Activated CD4-positive, alpha-beta T cell treated with anti-CD3 and anti-CD28 coated beads for 36 hours (primary cell): ENCODE data around the gene TNFAIP6. TPM values are rescaled to one million over a fixed set of nuclear protein-coding genes. Genes with fewer than 3 reads are reported as not detected.
"Not testable (repeated sequence)": the region's sequence is repeated elsewhere in the genome, so short reads cannot be mapped to it uniquely, and the experiment has no call there.

Experiments
- ATAC-seq: fragments of 200-7000 bp; cut with Tn5 transposase; one replicate; pipeline ENCODE4 v1.10.0; 2021; ENCODE audit warnings: mild to moderate bottlenecking, moderate library complexity
- CTCF ChIA-PET: fragments of 350-600 bp; sonication (Branson Sonifier 250); formaldehyde crosslinking; loops from one replicate; lab custom pipeline; 2021; ENCODE audit warnings: antibody characterized with exemption; lab: Charles Lee
- POLR2A ChIA-PET: fragments of 350-600 bp; sonication (Branson Sonifier 250); formaldehyde crosslinking; loops from one replicate; lab custom pipeline; 2021; ENCODE audit warnings: antibody characterized with exemption, inconsistent platforms; lab: Charles Lee
- DNase-seq: peaks from one replicate; pipeline ENCODE4 v3.0.0-alpha.2; 2020
- H3K27ac Mint-ChIP-seq: one replicate; pipeline ENCODE4 v1.8.0; 2021; ENCODE audit warnings: mixed read lengths
- H3K27me3 Mint-ChIP-seq: one replicate; pipeline ENCODE4 v1.8.0; 2021; ENCODE audit warnings: mixed read lengths
- H3K36me3 Mint-ChIP-seq: one replicate; pipeline ENCODE4 v1.8.0; 2021; ENCODE audit warnings: low read depth, mixed read lengths
- H3K4me1 Mint-ChIP-seq: one replicate; pipeline ENCODE4 v1.8.0; 2021; ENCODE audit warnings: mixed read lengths
- H3K4me3 Mint-ChIP-seq: one replicate; pipeline ENCODE4 v1.8.0; 2021; ENCODE audit warnings: mild to moderate bottlenecking, moderate library complexity, mixed read lengths
- H3K9me3 Mint-ChIP-seq: one replicate; pipeline ENCODE4 v1.8.0; 2021; ENCODE audit warnings: low read depth, mixed read lengths
- intact Hi-C, 2 experiments: fragments of 100-400 bp; cut with DNase I in 1 of 2; cut with micrococcal nuclease in 1 of 2; formaldehyde crosslinking; loops; one replicate each; pipeline versions ENCODE4 v1.14.2 to v1.15.1; 2022 to 2024; cut with DNase I, micrococcal nuclease
- total RNA-seq, 2 experiments: library from RNA; stranded (reverse); gene quantifications; one replicate each; pipeline ENCODE4 v1.2.3, GENCODE V29; 2021

The TNFAIP6 gene
- total RNA-seq, 2 experiments from 2014 or later: not detected

- Mint-ChIP-seq H3K4me3 (no peak overlapping the region), H3K9me3 (peaks cover 14% of the 10 kb centered on the region), H3K4me1 (no peaks in the 10 kb centered on the region), H3K36me3 (peaks cover 3% of the 10 kb centered on the region), H3K27ac (no peak overlapping the region), H3K27me3 (peaks cover 6% of the 10 kb centered on the region)
- POLR2A ChIA-PET: no interaction called here
- CTCF ChIA-PET: interaction anchor here (0.6 kb wide), 1 partner anchor 115 kb away, joined by 3 read pairs; no protein-coding TSS in a partner anchor
- ATAC-seq: no peak
- intact Hi-C loops: no loop called here
- no peak for DNase-seq
These were observed 14.3 kb upstream of the TNFAIP6 start for GRCh38 chr2:151343073-151343472.

GRCh38 chr2:151344191-151344590, 13.2 kb upstream of the TNFAIP6 start:
- ATAC-seq, DNase-seq, H3K4me1 Mint-ChIP-seq, H3K27me3 Mint-ChIP-seq, H3K4me3 Mint-ChIP-seq, POLR2A ChIA-PET, intact Hi-C loops, H3K27ac Mint-ChIP-seq, H3K36me3 Mint-ChIP-seq: not testable (repeated sequence)
- CTCF ChIA-PET: interaction anchor here (0.7 kb wide), 1 partner anchor 93 kb away, joined by 4 read pairs; no protein-coding TSS in a partner anchor
- H3K9me3 Mint-ChIP-seq: peaks cover 14% of the 10 kb centered on the region

- no peak overlapping the region for H3K27ac Mint-ChIP-seq
- peaks cover 14% of the 10 kb centered on the region for H3K9me3 Mint-ChIP-seq
- H3K4me1 Mint-ChIP-seq: no peaks in the 10 kb centered on the region
- DNase-seq (no peak), ATAC-seq (no peak)
- CTCF ChIA-PET: no interaction called here
- intact Hi-C loops: no loop called here
- peaks cover 3% of the 10 kb centered on the region for H3K36me3 Mint-ChIP-seq
- POLR2A ChIA-PET: no interaction called here
- H3K27me3 Mint-ChIP-seq: peaks cover 6% of the 10 kb centered on the region
- H3K4me3 Mint-ChIP-seq: no peak overlapping the region
These were observed 12.5 kb upstream of the TNFAIP6 start for GRCh38 chr2:151344906-151345305.

GRCh38 chr2:151347294-151347693, 10.1 kb upstream of the TNFAIP6 start:
- no peaks in the 10 kb centered on the region for H3K4me1 Mint-ChIP-seq
- H3K36me3 Mint-ChIP-seq: peaks cover 3% of the 10 kb centered on the region
- no peak overlapping the region for H3K4me3 Mint-ChIP-seq
- H3K27me3 Mint-ChIP-seq: no peaks in the 10 kb centered on the region
- no peak overlapping the region for H3K27ac Mint-ChIP-seq
- ATAC-seq: no peak
- ChIA-PET CTCF (interaction anchor here (0.7 to 0.9 kb wide), 2 partner anchors 23 to 108 kb away, joined by 3 read pairs; no protein-coding TSS in a partner anchor), POLR2A (no interaction called here)
- intact Hi-C loops: no loop called here
- no peak for DNase-seq
- H3K9me3 Mint-ChIP-seq: peaks cover 5% of the 10 kb centered on the region

GRCh38 chr2:151347906-151348305, 9.5 kb upstream of the TNFAIP6 start:
- intact Hi-C loops: no loop called here
- DNase-seq (no peak), ATAC-seq (no peak)
- Mint-ChIP-seq H3K4me1 (no peaks in the 10 kb centered on the region), H3K9me3 (peaks cover 5% of the 10 kb centered on the region), H3K27me3 (no peaks in the 10 kb centered on the region), H3K4me3 (no peak overlapping the region), H3K27ac (no peak overlapping the region), H3K36me3 (peaks cover 3% of the 10 kb centered on the region)
- ChIA-PET CTCF (interaction anchor here (0.7 to 0.9 kb wide), 2 partner anchors 23 to 109 kb away, joined by 3 read pairs; no protein-coding TSS in a partner anchor), POLR2A (no interaction called here)

- no peak for DNase-seq
- CTCF ChIA-PET: interaction anchor here (0.6 kb wide), 1 partner anchor 31 kb away, joined by 3 read pairs; no protein-coding TSS in a partner anchor
- Mint-ChIP-seq H3K27ac (no peak overlapping the region), H3K4me3 (no peak overlapping the region), H3K36me3 (no peaks in the 10 kb centered on the region), H3K9me3 (no peaks in the 10 kb centered on the region), H3K27me3 (no peaks in the 10 kb centered on the region), H3K4me1 (no peaks in the 10 kb centered on the region)
- ATAC-seq: no peak
- POLR2A ChIA-PET: no interaction called here
- intact Hi-C loops: no loop called here
These were observed 6.7 kb upstream of the TNFAIP6 start for GRCh38 chr2:151350579-151351195.

GRCh38 chr2:151353995-151354394, 3.4 kb upstream of the TNFAIP6 start:
- no peaks in the 10 kb centered on the region for H3K36me3 Mint-ChIP-seq
- intact Hi-C loops: no loop called here
- no peaks in the 10 kb centered on the region for H3K27me3 Mint-ChIP-seq
- ATAC-seq: no peak
- CTCF ChIA-PET: interaction anchor here (0.5 to 0.6 kb wide), 2 partner anchors 146 to 211 kb away, joined by 3 read pairs; no protein-coding TSS in a partner anchor
- H3K27ac Mint-ChIP-seq: no peak overlapping the region
- H3K4me3 Mint-ChIP-seq: no peak overlapping the region
- POLR2A ChIA-PET: no interaction called here
- DNase-seq: no peak
- H3K4me1 Mint-ChIP-seq: no peaks in the 10 kb centered on the region
- H3K9me3 Mint-ChIP-seq: no peaks in the 10 kb centered on the region

- H3K4me1 Mint-ChIP-seq: no peaks in the 10 kb centered on the region
- no peaks in the 10 kb centered on the region for H3K36me3 Mint-ChIP-seq
- H3K27me3 Mint-ChIP-seq: no peaks in the 10 kb centered on the region
- intact Hi-C loops: no loop called here
- no peaks in the 10 kb centered on the region for H3K9me3 Mint-ChIP-seq
- no peak overlapping the region for H3K4me3 Mint-ChIP-seq
- no peak for DNase-seq
- no peak overlapping the region for H3K27ac Mint-ChIP-seq
- POLR2A ChIA-PET: no interaction called here
- ATAC-seq: no peak
- CTCF ChIA-PET: interaction anchor here (0.5 to 0.6 kb wide), 2 partner anchors 147 to 212 kb away, joined by 3 read pairs; no protein-coding TSS in a partner anchor
These were observed 2.6 kb upstream of the TNFAIP6 start for GRCh38 chr2:151354807-151355206.

GRCh38 chr2:151358166-151358970, 976 bp downstream of the TNFAIP6 start:
- DNase-seq: no peak
- Mint-ChIP-seq H3K9me3 (no peaks in the 10 kb centered on the region), H3K4me1 (no peaks in the 10 kb centered on the region), H3K27ac (no peak overlapping the region), H3K36me3 (no peaks in the 10 kb centered on the region), H3K27me3 (no peaks in the 10 kb centered on the region), H3K4me3 (no peak overlapping the region)
- CTCF ChIA-PET: no interaction called here
- no peak for ATAC-seq
- POLR2A ChIA-PET: no interaction called here
- intact Hi-C loops: no loop called here

- Mint-ChIP-seq H3K4me3 (no peak overlapping the region), H3K9me3 (no peaks in the 10 kb centered on the region), H3K4me1 (no peaks in the 10 kb centered on the region), H3K27ac (no peak overlapping the region), H3K27me3 (no peaks in the 10 kb centered on the region), H3K36me3 (no peaks in the 10 kb centered on the region)
- no peak for ATAC-seq
- POLR2A ChIA-PET: no interaction called here
- CTCF ChIA-PET: no interaction called here
- intact Hi-C loops: no loop called here
- DNase-seq: no peak
These were observed 2.5 kb downstream of the TNFAIP6 start for GRCh38 chr2:151359768-151360461.

GRCh38 chr2:151361674-151362370, 4.4 kb downstream of the TNFAIP6 start:
- peaks cover 2% of the 10 kb centered on the region for H3K27me3 Mint-ChIP-seq
- POLR2A ChIA-PET: no interaction called here
- no peaks in the 10 kb centered on the region for H3K36me3 Mint-ChIP-seq
- DNase-seq (no peak), ATAC-seq (no peak)
- no peaks in the 10 kb centered on the region for H3K4me1 Mint-ChIP-seq
- no peak overlapping the region for H3K27ac Mint-ChIP-seq
- H3K9me3 Mint-ChIP-seq: no peaks in the 10 kb centered on the region
- no peak overlapping the region for H3K4me3 Mint-ChIP-seq
- CTCF ChIA-PET: no interaction called here
- intact Hi-C loops: no loop called here
